C4-2B (cell line): ENCODE data around the gene MRPS35.

Experiments
- H3K27ac ChIP-seq: fragments of 450-650 bp; 2 replicates; pipeline ENCODE4 v1.5.1; 2017
- ZFX ChIP-seq: fragments of 450-650 bp; IDR thresholded peaks from 2 replicates; pipeline ENCODE4 v1.6.1; 2017
- TF ChIP-seq, protein P1 (sequence below): fragments of 450-650 bp; conservative IDR thresholded peaks from 2 replicates; pipeline ENCODE4 v1.5.1; 2017; ENCODE audit warnings: mild to moderate bottlenecking

MRPS35 gene

DNA sequence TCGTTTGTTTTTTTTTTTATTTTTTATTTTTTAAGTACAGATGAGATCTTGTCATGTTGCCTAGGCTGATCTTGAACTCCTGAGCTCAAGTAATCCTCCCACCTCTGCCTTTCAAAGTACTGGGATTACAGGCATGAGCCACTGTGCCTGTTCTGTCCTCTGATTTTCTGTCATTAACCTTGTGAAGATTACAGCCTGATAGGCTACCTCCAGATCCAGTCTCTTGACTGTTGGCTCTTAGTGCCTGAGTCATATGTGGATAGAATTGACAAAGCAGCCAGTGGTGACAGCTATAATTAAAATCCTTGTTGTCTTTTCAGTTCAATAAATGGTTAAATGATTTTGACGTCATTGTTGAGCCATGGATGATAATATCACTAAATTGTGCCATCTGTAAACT lies 35.6 kb upstream of the MRPS35 start:
- no peak overlapping the region for H3K27ac ChIP-seq
- TF ChIP-seq ZFX: no peak
- TF ChIP-seq, protein P1, sequence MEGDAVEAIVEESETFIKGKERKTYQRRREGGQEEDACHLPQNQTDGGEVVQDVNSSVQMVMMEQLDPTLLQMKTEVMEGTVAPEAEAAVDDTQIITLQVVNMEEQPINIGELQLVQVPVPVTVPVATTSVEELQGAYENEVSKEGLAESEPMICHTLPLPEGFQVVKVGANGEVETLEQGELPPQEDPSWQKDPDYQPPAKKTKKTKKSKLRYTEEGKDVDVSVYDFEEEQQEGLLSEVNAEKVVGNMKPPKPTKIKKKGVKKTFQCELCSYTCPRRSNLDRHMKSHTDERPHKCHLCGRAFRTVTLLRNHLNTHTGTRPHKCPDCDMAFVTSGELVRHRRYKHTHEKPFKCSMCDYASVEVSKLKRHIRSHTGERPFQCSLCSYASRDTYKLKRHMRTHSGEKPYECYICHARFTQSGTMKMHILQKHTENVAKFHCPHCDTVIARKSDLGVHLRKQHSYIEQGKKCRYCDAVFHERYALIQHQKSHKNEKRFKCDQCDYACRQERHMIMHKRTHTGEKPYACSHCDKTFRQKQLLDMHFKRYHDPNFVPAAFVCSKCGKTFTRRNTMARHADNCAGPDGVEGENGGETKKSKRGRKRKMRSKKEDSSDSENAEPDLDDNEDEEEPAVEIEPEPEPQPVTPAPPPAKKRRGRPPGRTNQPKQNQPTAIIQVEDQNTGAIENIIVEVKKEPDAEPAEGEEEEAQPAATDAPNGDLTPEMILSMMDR: no peak

DNA sequence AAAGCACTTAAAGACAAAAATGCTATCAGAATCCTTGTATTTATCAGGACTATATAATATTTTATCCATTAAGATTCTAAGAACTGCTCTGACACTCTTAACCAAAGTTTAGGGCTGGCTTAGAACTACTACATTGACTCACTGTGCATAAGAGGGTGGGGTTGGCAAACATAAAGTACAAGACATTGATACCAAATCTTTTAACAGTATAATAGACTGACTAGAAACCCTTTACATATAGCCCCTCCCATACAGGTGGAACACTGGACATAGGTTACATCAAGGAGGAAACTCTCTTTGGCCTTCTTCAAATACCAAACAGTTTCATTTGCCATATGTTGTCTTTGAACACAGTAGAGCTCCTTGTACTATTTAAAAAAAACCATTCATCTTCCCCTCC lies 30.0 kb upstream of the MRPS35 start:
- no peak overlapping the region for H3K27ac ChIP-seq
- TF ChIP-seq, protein P1: no peak
- no peak for TF ChIP-seq ZFX

DNA sequence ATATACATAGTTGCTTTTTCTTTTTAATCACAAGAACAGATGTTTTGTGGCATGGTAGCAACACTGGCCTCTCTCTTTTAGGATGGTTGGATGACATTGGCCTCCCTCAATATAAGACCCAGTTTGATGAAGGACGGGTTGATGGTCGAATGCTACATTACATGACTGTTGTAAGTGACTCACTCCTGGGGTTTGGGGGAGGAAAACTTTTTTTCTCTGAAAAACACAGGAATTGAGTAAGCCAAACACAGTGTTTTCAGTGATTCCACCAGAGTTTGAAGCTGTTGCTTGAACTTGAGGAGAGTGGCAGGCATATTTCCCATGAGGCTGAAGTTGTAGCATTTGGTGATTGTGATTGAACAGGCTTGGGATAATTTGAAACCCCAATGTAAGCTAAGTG lies 28.1 kb upstream of the MRPS35 start:
- TF ChIP-seq, protein P1: no peak
- TF ChIP-seq ZFX: no peak
- no peak overlapping the region for H3K27ac ChIP-seq

DNA sequence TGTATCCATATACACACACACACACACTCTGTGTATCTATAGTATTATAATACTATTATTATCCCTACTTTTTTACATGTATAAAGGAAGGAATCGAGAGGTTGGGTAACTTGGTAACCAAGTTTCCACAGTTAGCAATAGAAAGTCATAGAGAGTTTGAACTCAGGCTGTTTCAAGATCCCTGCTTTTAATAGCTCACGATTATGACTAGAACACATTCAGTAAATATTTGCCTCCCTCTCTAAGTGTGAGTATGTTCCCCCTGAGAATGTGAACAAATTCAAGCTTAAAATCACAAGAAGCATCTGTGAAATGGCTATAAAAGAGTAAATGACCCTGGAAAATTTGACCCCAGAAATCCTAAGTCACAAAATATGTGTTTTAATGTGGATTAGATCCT lies 25.4 kb upstream of the MRPS35 start:
- TF ChIP-seq, protein P1: no peak
- TF ChIP-seq ZFX: no peak
- no peak overlapping the region for H3K27ac ChIP-seq

DNA sequence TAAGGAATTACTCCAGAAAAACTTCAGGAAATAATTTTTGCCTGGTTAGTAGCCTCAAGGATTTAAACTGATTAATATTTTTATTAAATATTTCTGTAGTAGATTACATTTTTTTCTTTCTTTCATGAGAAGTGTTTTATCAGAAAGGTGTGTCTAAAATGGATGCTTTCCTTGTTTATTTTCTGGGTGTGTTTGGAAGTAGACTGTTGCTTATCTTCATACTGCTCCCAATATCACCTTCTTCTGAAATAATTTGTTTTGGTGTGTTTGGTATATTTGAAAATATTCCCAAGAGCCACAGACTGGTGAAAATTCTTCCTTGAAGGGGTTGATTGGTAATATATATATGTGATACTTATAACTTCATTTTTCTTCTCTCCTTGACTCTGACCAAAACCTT lies 24.5 kb upstream of the MRPS35 start:
- H3K27ac ChIP-seq: no peak overlapping the region
- TF ChIP-seq, protein P1: no peak
- TF ChIP-seq ZFX: no peak

DNA sequence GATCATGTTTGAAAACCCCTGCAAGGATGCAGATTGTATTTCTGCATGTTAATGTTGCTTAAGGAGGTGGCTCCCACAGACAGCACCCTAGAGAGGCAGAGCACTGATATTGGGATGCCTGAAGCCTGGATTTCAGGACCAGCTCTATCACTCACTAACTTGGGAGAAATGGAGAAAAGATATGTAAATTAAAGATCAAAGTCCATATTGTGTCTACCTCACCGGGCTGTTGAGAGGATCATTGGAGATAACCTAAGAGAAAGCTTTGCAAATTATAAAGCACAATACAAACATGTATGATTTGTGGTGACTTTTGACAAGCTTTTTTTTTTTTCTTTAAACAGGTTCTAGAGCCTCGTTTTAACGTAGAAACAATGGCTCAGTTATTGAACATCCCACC lies 22.0 kb upstream of the MRPS35 start:
- no peak overlapping the region for H3K27ac ChIP-seq
- TF ChIP-seq ZFX: no peak
- TF ChIP-seq, protein P1: no peak

DNA sequence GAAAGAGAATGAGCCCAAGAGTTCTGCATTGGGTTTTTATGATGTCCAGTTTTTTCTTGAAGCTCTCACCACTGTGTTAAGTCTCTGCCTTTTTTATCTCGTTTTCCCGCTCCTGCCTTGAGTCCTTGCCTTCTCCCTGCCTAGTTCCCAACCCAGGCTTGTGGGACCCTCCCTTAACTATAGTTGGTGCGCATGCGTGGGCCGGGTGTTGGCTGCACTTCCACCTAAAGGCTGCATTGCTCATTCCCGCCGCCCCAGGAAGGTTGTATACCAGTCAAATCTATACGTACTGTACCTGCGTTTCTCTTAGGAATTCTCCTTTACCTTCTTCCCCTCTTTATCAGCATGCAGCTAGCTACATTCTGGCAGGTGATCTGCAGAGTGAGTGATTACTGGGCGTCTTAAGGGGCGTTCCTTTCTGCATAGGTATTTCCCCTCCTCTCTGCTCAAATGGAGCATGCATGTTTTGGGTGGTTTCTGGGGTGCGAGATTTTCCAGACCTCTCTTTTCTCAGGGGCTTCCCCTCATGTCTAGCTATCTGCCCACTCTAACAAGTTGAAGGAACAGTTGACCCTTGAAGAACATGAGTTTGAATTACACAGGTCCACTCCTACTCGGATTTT lies 21.0 kb upstream of the MRPS35 start:
- no peak for TF ChIP-seq ZFX
- TF ChIP-seq, protein P1: no peak
- no peak overlapping the region for H3K27ac ChIP-seq
